ENCODE data around the gene SHCBP1. TPM values are rescaled to one million over a fixed set of nuclear protein-coding genes. Genes with fewer than 3 reads are reported as not detected.
A peak's percentile ranks its signal among the peaks of the same experiment; 100 is the strongest.

SHCBP1 gene
- total and polyA plus RNA-seq, 9 of the 15 experiments (the other 6 are each of a cell fraction or from before 2014, with no cell fraction given) = 6.2 to 29.6 (median 19.7) TPM

- TF ChIP-seq ZHX1 (conservative IDR thresholded peaks at IDR 0.05; ENCODE audit: low read length) (no peak), ZNF24 (IDR thresholded peaks at IDR 0.05) (no peak), TEAD1 (CRISPR knock-in tag; IDR thresholded peaks at IDR 0.05) (no peak), CHD1 (IDR thresholded peaks at IDR 0.05; ENCODE audit: low read length) (no peak), KDM2B (CRISPR knock-in tag; IDR thresholded peaks at IDR 0.05) (no peak), POLR3A (IDR thresholded peaks at IDR 0.05; ENCODE audit: borderline replicate concordance, extremely low read depth, insufficient read depth, insufficient read length) (no peak), USF2 (CRISPR knock-in tag; IDR thresholded peaks at IDR 0.05) (peak; percentile 62), RNF2 (IDR thresholded peaks at IDR 0.05) (no peak), MAX (CRISPR knock-in tag; IDR thresholded peaks at IDR 0.05) (peak; percentile 36; the same call in 1 of the 2 replicates), HDAC1 (IDR thresholded peaks at IDR 0.05) (no peak), FOXP4 (CRISPR knock-in tag; IDR thresholded peaks at IDR 0.05; ENCODE audit: borderline replicate concordance) (no peak), RERE (CRISPR knock-in tag; IDR thresholded peaks at IDR 0.05; ENCODE audit: borderline replicate concordance) (no peak), SP1 (CRISPR knock-in tag; IDR thresholded peaks at IDR 0.05) (no peak), CTBP1 (IDR thresholded peaks at IDR 0.05; ENCODE audit: borderline replicate concordance) (0 out of 2 replicates have a peak, but pooled peaks have one; percentile 6), PHF20 (IDR thresholded peaks at IDR 0.05; ENCODE audit: partially characterized antibody) (no peak), U2AF2 (optimal IDR thresholded peaks at IDR 0.05; ENCODE audit: low read depth, low read length) (no peak), EP400 (IDR thresholded peaks at IDR 0.05) (0 out of 2 replicates have a peak, but pooled peaks have one; percentile 9)
Observed at GRCh38 chr16:46649588-46650253, 28.5 kb upstream of the SHCBP1 start (continued).

All from K562 (cell line).